Activated naive CD4-positive, alpha-beta T cell treated with Interleukin-2 at 50 U/mL for 16 hours (primary cell): Measurements from ENCODE around the gene HOXD4.

Source experiments
- DNase-seq: peaks from one replicate; pipeline ENCODE4 v3.0.0-alpha.2; 2020

The HOXD4 gene

DNA sequence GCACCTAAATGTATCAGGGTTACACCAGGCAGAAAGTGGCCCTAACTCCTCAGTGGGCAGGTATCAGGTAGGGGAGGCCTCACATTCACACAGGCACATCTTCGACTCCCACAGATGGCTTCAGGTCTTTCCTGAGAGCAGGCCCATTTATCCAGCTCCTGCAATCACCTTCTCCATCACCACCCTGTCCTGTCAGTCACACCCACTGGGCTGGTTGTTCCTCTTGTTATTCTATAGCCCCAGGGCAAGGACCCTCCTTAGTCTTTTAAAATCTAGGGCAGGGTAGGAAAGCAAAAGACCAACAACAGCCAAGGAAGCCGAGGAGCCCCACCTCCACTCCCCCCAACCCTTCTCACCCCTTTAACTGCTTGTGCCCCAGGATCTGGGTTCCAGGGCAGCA lies 9.1 kb upstream of the HOXD4 start:
- no peak for DNase-seq

DNA sequence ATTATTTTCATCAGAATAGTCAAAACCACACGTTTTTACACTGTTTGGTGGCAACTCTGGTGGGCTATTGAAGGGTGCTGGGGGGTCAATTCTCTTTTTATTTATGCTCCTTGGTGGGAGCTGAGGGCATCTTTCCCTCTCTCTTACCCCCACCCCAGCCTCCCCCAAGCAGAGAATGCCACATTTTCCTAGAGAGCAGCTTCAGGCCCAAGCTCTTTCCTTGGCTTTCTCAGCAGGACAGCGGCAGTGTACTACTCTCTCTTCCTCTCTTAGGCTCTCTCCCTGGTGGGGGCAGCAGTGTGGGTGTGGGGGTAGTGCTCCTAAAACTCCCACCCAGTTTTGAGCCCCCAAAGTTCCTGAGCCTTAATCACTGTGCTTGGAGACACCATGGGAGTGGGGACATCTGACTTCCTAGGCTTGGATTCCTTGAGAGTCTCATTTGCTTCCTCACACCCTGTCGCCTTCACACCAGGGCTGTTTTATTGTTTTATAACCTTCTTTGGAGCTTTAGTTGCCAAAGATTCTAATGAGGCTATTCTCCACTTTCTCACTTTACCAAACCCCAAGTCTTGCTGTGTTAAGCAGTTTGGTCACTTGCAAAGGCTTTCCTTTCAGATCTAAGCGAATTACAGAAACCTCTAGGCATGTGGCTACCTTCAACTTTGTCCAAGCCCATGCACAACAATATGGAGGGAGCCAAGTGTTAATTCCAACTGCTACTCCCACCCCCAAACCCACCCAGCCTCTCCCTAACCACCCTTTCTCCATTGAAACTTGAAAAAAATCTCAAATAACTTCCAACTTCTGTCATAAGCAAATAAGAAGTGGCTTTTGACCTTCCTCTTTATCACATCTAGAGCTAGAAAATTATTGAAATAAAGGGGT lies 6.0 kb upstream of the HOXD4 start:
- DNase-seq, result no peak

DNA sequence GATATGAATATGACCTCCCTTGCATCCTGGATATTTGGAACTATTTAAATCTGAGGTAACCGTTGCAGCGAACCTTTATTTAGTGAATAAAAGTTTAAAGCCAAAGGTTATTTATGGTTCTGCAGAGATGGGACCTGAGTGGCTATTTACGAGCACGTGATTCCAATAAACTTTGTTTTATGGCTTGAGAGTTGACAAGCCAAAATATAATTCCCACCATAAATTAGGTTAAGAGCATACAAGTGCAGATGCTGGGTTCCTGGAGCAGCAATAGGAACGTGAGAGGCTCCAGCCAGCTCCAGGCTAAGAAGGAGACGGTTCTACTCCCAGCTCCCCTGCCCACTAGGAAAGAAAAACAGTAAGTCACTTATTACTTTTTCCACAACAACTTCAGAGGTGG lies 5.2 kb upstream of the HOXD4 start:
- DNase-seq, result no peak

DNA sequence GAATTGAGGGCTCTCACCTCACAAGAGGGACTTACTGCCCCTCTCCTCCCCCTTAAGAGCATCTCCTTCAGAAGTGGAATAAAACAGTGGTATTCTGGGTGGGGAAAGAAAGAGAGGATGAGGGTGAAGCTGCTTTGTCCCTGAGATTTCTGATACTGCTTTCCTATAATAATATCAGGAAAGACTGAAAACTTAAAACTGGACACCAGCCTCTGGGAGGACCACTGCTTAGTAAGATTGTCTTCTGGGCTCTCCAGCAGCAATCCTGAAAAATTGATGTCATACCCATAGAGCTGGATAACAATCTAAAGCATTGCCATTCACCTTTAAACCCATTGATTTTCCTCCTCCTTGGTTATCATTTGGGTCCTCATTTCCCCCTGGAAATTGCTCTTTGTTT lies 4.7 kb upstream of the HOXD4 start:
- DNase-seq, result no peak

DNA sequence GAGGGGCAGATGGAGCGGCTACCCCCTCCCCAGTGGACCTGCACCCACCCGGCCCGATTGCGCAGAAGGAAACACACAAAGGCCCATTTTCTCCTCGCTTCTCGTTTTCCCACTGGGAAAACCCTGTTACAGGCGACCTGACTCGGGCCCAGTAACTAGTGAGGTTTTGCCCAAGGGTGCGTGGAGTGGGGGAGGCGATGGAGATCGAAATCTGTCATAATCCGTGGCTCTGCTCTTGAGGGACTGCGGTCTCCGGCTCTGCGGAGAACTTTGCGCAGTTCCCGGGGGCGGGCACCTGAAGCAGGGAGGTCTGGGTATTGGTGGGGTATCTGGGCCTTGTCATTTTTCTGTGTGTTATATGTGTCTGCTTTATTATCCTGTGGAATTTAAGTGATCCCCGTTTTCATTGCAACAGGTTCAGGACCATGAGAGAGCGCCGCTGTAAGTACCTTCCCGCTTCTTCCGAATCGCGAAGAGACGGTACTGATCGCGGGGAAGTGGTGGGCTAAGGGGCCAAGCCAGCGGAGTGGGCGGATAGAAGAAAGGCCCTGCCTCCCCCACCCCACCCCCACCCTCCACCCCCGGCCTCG lies 4.0 kb upstream of the HOXD4 start:
- no peak for DNase-seq

DNA sequence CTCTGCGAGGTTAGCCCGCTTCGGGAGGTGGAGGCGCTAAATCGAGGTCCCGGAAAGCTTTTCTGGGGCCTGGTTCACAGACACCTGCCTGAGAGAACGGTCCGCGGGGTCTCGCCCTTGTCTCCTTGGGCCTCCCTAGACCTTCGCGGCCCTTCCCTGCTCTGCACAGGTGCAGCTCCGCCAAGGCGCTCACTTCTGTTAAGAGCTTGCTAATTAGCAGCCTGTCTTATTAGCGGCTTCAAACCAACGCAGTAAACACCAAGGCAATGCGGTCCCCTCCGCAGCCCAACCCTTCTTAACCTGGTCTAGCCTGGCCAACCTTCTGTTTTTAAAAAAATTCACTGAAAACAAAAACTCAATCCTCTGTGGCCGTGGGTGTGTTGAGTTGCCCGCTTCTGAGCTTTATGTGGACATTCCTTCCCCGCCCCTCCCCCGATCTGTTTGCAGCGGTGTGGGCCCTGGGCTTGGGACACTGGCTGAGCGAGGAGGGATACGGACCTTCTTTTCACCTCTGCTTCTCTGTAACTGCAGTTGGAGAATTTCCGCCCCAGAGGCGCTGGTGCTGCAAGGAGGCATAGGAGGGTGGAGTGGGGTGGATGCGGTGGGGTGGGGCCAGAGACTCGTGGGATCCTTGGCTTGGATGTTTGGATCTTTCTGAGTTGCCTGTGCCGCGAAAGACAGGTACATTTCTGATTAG lies 3.4 kb upstream of the HOXD4 start:
- no peak for DNase-seq

DNA sequence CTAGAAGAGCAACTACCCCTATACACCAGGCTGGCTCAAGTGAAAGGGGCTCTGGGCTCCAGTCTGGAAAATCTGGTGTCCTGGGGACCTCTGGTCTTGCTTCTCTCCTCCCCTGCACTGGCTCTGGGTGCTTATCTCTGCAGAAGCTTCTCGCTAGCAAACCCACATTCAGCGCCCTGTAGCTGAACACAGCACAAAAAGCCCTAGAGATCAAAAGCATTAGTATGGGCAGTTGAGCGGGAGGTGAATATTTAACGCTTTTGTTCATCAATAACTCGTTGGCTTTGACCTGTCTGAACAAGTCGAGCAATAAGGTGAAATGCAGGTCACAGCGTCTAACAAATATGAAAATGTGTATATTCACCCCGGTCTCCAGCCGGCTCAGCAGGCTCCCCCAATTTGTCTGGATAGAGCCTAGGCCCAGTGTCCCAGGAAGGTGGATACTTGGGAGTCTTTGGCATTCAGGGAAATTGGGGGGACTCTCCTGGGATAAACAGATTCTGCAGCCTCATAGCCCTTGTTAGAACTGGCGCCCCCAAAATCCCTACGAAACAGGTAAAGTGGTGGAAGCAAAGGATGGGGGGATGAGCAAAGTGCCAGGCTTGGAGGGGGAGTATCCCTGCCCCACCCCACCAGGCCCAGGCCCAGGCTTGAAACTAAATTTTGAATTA lies 2.5 kb upstream of the HOXD4 start:
- no peak for DNase-seq

DNA sequence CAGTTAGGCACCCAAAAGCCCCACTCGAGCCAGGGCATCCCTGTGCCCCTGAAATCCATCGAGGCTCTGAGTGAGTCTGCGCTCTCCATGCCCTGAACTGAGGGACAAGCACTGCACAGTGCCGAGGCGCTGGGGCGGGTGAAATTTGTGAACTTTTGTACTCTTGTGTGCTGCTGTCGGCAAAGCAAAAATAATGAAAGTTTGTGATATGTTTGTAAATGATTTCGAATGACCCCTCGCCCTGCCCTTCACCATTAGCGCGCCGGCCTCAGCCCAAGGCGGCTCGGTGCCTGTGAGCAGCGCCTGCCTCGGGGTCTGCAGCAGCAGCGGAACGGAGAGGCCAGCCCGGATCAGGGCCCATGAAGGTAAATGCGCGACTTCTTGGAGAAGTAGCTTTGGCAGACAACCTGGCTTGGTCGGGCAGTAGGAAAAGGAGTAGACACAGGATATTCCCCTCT lies 1.8 kb upstream of the HOXD4 start:
- no peak for DNase-seq

DNA sequence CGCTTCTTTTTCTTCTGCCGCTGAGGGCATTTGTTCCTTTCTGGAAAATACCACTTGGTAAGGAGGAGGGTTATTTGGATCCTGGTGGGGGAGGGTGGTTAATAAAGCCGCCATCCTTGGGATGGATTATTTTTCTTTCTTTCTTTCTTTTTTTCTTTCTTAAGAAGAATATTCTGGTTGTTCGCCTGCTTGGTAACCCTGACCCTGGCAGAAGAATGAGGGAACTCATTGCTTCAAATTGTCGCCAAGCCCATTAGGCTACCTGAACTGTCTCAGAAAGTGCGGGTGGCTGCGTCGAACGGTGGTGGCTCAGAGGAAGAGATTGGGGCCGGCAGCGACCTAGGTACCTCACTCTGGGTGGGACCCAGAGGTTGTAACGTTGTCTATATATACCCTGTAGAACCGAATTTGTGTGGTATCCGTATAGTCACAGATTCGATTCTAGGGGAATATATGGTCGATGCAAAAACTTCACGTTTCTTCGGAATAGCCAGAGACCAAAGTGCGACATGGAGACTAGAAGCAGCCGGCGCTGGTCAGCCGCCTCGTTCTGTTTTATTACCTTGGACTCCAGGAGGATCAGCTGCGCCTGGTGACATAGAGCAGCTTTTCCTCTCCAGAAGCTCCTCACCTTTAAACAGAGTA lies 1.3 kb upstream of the HOXD4 start:
- DNase-seq, result no peak

DNA sequence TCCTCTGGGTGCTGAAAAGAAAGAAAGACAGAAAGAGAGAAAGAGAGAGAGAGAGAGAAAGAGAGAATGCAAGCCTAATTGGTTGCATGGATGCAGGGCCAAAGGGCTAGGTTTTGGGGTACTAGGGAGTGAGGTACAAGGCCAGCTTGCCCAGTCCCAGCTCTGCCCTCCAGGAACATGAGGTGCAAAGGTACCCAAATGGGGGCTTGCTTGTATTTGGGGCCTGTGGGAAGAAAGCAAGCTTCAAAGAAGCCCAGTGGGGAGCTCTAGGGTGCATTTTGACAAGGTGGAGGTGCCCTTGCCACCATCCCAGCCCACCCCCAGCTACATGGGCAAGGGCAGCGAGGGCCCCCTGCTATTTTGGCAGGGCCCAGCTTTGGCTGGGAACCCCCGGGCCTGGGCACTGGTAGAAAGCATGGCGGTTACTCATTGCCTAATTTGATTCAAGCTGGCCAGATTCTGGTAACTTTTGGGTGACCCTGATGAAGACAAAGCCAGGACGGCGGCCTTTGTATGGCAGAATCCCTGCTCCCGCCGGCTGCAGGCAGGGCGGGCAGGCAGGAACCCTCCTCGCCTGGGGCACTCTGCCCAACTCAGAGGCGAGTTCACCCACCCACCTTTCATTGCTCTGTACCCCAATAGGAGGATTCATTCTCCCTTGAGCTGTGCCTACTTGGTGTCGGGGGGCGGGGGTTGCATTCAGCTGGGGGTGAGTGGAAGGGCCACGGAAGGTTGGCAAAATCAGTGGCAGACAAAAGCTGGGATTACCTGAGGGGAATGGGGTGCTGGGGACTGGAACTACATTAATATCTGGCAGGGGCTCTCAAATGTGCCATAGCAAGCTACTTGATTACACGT lies 537 bp upstream of the HOXD4 start:
- DNase-seq, result no peak

DNA sequence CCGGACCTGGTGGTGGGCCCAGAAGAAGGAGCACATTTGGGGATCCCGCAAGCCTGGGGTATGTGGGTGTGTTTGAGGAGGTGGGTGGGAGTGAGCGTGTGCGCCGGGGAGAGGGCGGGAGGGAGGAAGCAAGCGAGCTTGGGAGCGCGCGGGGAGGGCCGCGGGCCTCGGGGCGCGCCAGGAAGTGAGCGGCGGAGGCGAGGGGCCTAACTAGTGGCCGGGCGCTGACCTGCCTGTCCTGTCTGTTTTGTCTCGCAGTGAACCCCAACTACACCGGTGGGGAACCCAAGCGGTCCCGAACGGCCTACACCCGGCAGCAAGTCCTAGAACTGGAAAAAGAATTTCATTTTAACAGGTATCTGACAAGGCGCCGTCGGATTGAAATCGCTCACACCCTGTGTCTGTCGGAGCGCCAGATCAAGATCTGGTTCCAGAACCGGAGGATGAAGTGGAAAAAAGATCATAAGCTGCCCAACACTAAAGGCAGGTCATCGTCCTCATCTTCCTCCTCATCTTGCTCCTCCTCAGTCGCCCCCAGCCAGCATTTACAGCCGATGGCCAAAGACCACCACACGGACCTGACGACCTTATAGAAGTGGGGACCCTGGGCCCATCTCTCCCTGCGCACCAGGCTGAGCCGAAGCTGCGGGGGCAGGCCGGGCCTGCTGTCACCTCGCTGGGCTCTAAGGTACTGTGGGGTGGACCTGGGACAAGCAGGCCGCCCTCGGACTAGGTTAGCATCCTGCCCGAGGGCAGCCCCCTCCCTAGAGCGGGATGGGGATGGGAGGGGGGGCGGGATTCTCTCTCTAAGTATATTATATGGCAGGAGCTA lies 1.2 kb downstream of the HOXD4 start:
- no peak for DNase-seq

DNA sequence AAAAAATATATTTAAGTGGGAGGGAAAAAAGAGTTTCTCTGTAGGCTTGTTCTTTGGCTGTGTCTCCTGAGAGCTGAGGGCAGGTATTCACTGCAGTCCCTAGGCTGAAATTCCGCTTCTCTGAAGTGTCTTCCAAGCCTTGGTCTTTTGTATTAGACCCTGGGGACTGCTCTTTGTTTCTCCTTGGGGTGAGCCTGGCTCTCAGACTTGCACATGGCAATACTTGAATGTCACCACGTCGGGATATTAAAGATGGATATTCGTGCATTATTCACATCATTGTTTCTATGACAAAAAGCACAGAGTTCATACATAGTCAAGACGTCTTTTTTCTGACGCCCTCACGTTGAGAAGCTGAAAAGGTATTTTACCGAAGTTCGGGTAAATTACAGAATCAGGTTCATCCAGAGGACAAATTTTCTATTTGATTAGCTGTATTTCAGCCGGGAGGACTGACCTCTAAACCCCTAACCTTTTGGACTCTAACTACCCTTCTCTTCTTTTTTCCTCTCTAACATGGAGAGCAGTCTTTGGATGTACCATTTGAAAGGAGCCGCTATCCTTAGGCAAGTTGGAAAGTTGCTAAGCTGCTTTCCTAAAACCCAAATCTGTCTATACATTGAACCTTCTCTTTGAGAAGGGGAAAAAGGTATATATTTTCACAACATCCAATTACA lies 3.4 kb downstream of the HOXD4 start:
- no peak for DNase-seq

DNA sequence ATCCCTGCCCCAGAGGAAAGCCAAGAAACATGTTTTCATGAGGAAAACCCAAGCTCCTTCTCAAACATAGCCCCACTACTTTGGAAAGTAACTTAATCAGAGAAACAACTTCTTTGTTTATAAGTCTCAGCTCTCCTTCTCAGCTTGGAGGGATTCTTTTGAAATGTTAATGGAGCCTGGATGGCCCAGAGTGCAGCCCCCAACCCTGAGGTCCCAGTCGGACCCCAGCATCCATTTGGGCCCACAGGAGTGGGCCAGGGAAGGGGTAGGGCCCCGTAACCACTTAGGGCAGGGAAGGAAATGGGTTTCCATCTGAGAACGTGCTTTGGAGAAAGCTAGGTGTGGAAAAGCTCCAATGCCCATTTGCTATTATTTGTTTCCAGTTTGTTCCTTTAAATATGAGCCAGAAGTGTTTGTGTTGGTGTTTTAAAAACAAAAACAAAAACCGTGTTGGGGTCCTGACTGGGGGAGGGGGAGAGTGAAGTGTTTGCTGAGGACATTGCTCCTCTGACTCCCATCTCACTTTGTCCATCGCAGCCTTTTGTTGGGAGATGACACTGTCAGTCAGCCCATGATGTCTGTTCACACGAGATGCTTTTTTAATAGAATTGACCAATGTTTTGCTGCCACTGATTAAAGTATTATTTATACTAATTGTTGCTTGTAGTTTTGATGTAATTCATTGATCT lies 4.2 kb downstream of the HOXD4 start:
- DNase-seq, result no peak

DNA sequence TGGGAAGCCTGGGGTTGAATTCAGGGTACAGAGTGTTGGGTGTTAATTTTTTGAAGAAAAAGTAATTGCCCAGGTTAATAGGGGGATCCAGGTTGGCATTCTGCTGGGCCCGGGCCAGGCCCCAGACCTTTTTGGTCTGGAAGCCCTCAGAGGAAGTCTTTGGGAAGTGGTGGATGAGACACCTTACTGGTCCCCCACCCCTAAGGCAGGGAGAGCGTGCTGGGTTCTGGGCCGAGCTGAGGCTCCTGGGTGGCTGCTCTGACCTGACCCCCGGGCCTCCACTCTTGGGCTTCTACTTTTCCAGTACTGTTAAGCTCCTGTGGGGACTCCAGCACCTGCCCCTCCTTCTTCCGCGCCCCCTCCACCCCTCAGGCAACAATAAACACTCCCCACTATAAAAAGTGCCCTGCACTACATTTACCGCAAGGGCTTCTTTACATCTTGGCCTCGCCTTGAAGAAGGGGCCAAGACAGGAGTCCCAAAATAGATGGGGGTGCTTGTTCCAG lies 5.0 kb downstream of the HOXD4 start:
- DNase-seq, result no peak

DNA sequence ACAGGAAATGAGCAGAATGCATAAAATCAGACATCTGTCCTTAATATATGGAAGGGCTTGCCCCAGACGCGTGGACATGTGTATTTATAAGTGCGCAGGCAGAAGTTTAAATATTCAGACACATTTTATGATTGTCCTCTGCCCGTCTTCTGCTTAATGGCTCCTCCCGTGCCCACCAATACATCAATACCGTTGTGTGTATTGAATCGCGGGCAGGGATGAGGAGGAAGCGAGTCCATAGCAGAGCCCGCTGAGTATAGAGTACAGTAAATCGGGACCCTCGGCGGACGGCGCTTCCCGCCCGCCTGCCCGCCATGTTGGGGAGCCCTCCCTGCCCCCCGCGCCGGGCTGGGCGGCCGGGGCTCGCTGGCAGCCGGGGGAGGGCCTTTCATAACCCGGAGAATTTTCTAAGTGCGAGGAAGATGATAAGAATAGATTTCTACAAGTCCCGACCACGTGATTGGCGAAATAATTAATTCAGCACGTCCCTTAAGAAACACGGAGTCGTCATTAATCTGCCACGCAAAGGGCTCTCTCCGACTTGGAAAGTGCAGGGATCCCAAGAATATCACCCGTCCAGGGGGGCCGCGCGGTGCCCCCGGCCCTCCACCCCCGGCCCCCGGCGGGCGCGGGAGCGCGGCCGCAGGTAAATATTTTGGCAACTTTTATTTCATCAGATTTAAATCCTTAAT lies 5.6 kb downstream of the HOXD4 start, which contains the start of gene HOXD3:
HOXD3 (plus strand) TSS at position 501 of the 692 bp plus-strand sequence. CDS start 11,808 bp downstream, outside the sequence.
- DNase-seq, result no peak

DNA sequence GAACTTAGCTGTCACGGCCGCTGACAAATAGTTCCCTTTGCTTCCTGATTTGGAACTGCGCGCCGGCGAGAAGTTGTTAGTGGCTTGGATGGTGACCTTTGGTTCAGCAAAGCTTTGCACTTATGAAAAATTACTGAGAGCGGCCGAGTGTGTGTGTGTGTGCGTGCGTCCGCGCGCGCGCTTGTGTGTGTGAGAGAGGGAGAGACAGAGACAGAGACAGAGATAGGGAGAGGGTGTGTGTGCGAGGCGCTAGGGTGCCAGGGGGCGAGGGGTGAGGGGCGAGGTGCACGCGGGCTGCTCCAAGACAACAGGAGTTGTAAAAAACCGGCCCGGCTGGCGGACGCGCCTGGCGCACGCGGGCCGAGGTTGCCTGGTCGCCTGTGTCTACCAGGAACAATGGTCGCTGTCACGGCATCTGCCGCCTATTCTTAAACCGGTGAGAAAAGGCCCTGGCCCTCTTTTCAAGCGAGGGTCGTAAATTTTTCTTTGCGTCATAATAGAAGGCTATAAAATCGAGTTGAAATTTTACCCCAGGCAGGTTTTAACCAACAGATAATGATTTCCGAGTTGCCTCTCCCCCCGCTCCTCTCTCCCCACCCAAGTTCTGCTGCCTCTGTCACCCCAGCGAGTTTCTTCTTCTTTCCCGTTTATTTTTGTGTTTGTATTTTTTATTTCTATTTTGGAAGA lies 6.3 kb downstream of the HOXD4 start:
- no peak for DNase-seq

DNA sequence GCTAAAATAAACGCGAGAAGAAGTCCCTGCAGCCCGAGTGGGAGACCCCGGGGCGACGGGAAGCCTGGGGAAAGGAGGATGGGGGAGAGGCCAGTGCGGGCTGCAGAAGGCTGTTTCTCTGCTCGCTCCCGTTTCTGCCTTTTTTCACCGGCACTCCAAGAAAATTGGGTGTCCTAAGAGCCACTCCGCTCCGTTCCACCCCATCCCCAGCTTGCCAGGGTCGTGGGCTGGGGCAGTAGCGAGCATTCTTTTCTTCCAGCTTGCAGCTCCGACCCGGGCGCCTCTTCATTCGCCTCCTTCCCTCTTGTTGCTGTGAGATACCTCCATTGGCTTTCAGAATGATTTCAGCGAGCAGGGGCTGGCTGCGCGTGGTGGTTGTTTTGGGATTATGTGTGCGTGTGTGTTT lies 6.8 kb downstream of the HOXD4 start:
- DNase-seq, result no peak
